ENCODE results near the gene FRMD4A. TPM values are rescaled to one million over a fixed set of nuclear protein-coding genes. Genes with fewer than 3 reads are reported as not detected.
"Not testable (repeated sequence)": the region's sequence is repeated elsewhere in the genome, so short reads cannot be mapped to it uniquely, and the experiment has no call there.

The FRMD4A gene
- total and polyA plus RNA-seq, 12 donors: 9.1 to 29.6 (median 14.6) TPM

- H3K4me1 ChIP-seq (replicated peaks in 1 of 2): no peaks in the 10 kb centered on the region
- 92 to 96% (median 95%) methylated on average over 10 to 12 of the region's 12 CpGs for WGBS, 4 donors
- no peaks in the 10 kb centered on the region for H3K27me3 ChIP-seq
- H3K36me3 ChIP-seq (replicated peaks in 1 of 2): no peaks in the 10 kb centered on the region
- intact Hi-C loops (cut with DNase I): no loop called here
- H3K27ac ChIP-seq: no peak overlapping the region
- no peaks in the 10 kb centered on the region for H3K9me3 ChIP-seq (replicated peaks in 1 of 3)
- TF ChIP-seq POLR2A (IDR thresholded peaks at IDR 0.05) (no peak), CTCF (IDR thresholded peaks at IDR 0.05) (no peak)
- DNase-seq: no peak
- H3K4me3 ChIP-seq: no peak overlapping the region
Measured at GRCh38 chr10:13869295-13869664, 461.4 kb downstream of the FRMD4A start.

- no peak for DNase-seq
- H3K4me3 ChIP-seq: no peak overlapping the region
- no peaks in the 10 kb centered on the region for H3K36me3 ChIP-seq (replicated peaks in 1 of 2)
- TF ChIP-seq CTCF (IDR thresholded peaks at IDR 0.05): no peak
- TF ChIP-seq POLR2A (IDR thresholded peaks at IDR 0.05): no peak
- 81 to 88% (median 86%) methylated on average over 18 of the region's 18 CpGs for WGBS, 4 donors
- intact Hi-C loops (cut with DNase I): no loop called here
- H3K9me3 ChIP-seq (replicated peaks in 1 of 3): no peaks in the 10 kb centered on the region
- H3K27ac ChIP-seq: no peak overlapping the region
- no peaks in the 10 kb centered on the region for H3K4me1 ChIP-seq (replicated peaks in 1 of 2)
- H3K27me3 ChIP-seq: no peaks in the 10 kb centered on the region
Measured at GRCh38 chr10:13868528-13869294, 462.0 kb downstream of the FRMD4A start.

GRCh38 chr10:13867822-13868221 is 462.9 kb downstream of the FRMD4A start:
- H3K36me3 ChIP-seq (replicated peaks in 1 of 2): no peaks in the 10 kb centered on the region
- H3K27ac ChIP-seq: no peak overlapping the region
- H3K4me3 ChIP-seq: no peak overlapping the region
- no peaks in the 10 kb centered on the region for H3K4me1 ChIP-seq (replicated peaks in 1 of 2)
- intact Hi-C loops (cut with DNase I): no loop called here
- 90 to 93% (median 93%) methylated on average over 1 of the region's 1 CpG for WGBS, 4 donors
- DNase-seq: no peak
- H3K27me3 ChIP-seq: no peaks in the 10 kb centered on the region
- no peaks in the 10 kb centered on the region for H3K9me3 ChIP-seq (replicated peaks in 1 of 3)
- TF ChIP-seq POLR2A (IDR thresholded peaks at IDR 0.05): no peak
- no peak for TF ChIP-seq CTCF (IDR thresholded peaks at IDR 0.05)

- Histone ChIP-seq H3K9me3 (replicated peaks in 1 of 3) (no peaks in the 10 kb centered on the region), H3K27me3 (no peaks in the 10 kb centered on the region), H3K36me3 (replicated peaks in 1 of 2) (no peaks in the 10 kb centered on the region), H3K27ac (peak overlapping the region in 2 of 5 donors; percentile 27 to 60), H3K4me1 (replicated peaks in 1 of 2) (no peaks in the 10 kb centered on the region), H3K4me3 (no peak overlapping the region)
- peak in 4 of 7 donors; percentile 39 to 79 (median 50) for DNase-seq
- WGBS, 4 donors: 63 to 70% (median 68%) methylated on average over 12 of the region's 12 CpGs
- TF ChIP-seq POLR2A (IDR thresholded peaks at IDR 0.05): no peak
- TF ChIP-seq CTCF (IDR thresholded peaks at IDR 0.05): no peak
- intact Hi-C loops (cut with DNase I): no loop called here
Measured at GRCh38 chr10:13865758-13866491, 464.8 kb downstream of the FRMD4A start.

GRCh38 chr10:13865220-13865619 is 465.5 kb downstream of the FRMD4A start:
- H3K4me3 ChIP-seq; H3K4me1 ChIP-seq (replicated peaks in 1 of 2); H3K9me3 ChIP-seq (replicated peaks in 1 of 3); H3K27me3 ChIP-seq; DNase-seq; H3K36me3 ChIP-seq (replicated peaks in 1 of 2); intact Hi-C loops (cut with DNase I): not testable (repeated sequence)
- peak overlapping the region in 1 of 5 donors; percentile 60 for H3K27ac ChIP-seq
- WGBS, 4 donors: 89 to 94% (median 92%) methylated on average over 4 of the region's 4 CpGs
